ENCODE data around the gene THTPA.

Gene THTPA

DNA sequence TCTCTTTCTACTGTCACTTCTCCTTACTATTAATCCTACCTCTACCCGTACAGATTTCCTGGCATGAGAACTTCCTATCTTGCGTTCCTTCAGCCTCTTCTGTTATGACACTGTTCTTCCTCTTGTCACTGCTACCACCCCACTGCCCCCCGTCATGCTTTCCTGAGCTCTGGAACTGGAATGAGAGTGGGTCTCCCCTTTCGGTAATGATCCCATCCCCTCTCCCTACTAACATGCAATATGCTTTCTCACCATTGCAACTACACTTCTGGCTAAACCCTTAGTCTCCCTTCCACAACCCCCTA is 16.4 kb downstream of the THTPA start:
- Histone ChIP-seq H3K4me1 (ENCODE audit: insufficient read depth, low read length) (peaks cover 18% of the 10 kb centered on the region), H3K27me3 (ENCODE audit: insufficient read depth, low read length, poor library complexity) (peaks cover 9% of the 10 kb centered on the region), H3K4me3 (ENCODE audit: low read depth in 1 of 2, low read length in 2 of 2) (no peak overlapping the region), H3K9me3 (ENCODE audit: insufficient read depth, low read length, severe bottlenecking) (no peaks in the 10 kb centered on the region), H3K27ac (ENCODE audit: low read length) (no peak overlapping the region), H3K79me2 (ENCODE audit: insufficient read depth, low read length) (no peaks in the 10 kb centered on the region; the same call in 1 of the 2 replicates), H3K9ac (ENCODE audit: low read depth, low read length) (no peak overlapping the region), H3K36me3 (ENCODE audit: insufficient read depth, low read length) (no peaks in the 10 kb centered on the region), H2AFZ (ENCODE audit: low read depth, low read length) (no peak overlapping the region), H4K20me1 (ENCODE audit: insufficient read depth, low read length) (no peaks in the 10 kb centered on the region), H3K4me2 (ENCODE audit: insufficient read depth, low read length) (no peak overlapping the region)
- TF ChIP-seq EZH2 (IDR thresholded peaks at IDR 0.05; ENCODE audit: borderline replicate concordance, low read depth, low read length, severe bottlenecking), result no peak
- TF ChIP-seq, protein P1, sequence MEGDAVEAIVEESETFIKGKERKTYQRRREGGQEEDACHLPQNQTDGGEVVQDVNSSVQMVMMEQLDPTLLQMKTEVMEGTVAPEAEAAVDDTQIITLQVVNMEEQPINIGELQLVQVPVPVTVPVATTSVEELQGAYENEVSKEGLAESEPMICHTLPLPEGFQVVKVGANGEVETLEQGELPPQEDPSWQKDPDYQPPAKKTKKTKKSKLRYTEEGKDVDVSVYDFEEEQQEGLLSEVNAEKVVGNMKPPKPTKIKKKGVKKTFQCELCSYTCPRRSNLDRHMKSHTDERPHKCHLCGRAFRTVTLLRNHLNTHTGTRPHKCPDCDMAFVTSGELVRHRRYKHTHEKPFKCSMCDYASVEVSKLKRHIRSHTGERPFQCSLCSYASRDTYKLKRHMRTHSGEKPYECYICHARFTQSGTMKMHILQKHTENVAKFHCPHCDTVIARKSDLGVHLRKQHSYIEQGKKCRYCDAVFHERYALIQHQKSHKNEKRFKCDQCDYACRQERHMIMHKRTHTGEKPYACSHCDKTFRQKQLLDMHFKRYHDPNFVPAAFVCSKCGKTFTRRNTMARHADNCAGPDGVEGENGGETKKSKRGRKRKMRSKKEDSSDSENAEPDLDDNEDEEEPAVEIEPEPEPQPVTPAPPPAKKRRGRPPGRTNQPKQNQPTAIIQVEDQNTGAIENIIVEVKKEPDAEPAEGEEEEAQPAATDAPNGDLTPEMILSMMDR (IDR thresholded peaks at IDR 0.05; ENCODE audit: borderline replicate concordance, extremely low read depth, low read length, poor library complexity, severe bottlenecking), result no peak
- ATAC-seq (ENCODE audit: insufficient read depth, low read depth) (no peak), DNase-seq (no peak)

DNA sequence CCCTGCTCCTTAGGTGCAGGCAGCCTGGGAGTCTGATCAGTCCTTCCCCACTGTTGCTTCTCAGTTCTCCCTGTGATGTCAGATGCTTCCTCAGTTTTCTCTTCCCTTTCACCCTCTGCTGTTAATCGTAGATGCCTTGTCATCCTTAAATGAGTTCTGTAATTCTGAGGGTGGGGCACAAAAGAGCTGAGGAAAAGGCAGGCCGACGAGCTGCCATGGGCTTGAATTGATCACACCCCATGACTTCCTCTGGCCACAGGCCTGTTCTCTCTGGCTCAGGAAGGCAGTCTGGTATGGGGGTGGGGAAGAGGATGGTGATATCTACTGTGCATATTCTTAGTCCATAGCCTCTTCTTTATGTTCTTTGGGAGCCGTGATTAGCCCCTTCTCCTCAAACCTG is 16.8 kb downstream of the THTPA start:
- H3K4me2 ChIP-seq (ENCODE audit: insufficient read depth, low read length), result no peak overlapping the region

DNA sequence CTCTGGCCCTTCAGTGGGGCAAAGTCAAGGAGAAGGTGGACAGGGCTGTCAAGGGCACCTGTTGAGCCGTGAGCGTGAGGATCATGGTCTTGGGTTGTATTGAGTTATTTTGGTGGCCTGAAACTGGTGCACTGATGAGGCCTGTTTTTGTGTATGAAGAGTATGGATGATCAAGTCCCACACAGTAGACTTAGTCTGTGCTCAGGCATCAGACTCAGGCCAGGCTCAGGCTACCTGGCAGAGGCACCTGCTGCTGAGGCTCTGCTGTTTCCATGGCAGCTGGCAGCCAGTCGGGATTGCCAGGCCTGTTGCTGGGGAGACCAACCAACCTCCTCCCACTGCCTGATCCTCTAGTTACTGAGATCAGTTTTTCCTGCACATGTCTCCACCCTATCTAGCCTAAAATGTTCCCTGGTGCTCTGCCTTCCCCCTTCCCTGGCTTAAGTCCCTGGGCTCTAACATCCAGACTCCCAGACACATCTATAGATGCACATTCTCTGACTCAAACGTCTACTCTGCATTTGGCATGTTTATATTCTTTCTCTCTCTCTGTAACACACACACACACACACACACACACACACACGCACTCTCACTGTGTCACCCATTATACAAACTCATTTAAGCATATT is 17.4 kb downstream of the THTPA start:
- H3K79me2 ChIP-seq (ENCODE audit: insufficient read depth, low read length), result no peaks in the 10 kb centered on the region
- peaks cover 9% of the 10 kb centered on the region for H3K27me3 ChIP-seq (ENCODE audit: insufficient read depth, low read length, poor library complexity)
- H3K9me3 ChIP-seq (ENCODE audit: insufficient read depth, low read length, severe bottlenecking), result no peaks in the 10 kb centered on the region
- H3K4me3 ChIP-seq (ENCODE audit: low read depth in 1 of 2, low read length in 2 of 2), result no peak overlapping the region
- H3K4me1 ChIP-seq (ENCODE audit: insufficient read depth, low read length), result peaks cover 7% of the 10 kb centered on the region
- H2AFZ ChIP-seq (ENCODE audit: low read depth, low read length), result no peak overlapping the region
- no peak overlapping the region for H3K27ac ChIP-seq (ENCODE audit: low read length)
- no peak for DNase-seq
- H3K36me3 ChIP-seq (ENCODE audit: insufficient read depth, low read length), result no peaks in the 10 kb centered on the region
- TF ChIP-seq EZH2 (IDR thresholded peaks at IDR 0.05; ENCODE audit: borderline replicate concordance, low read depth, low read length, severe bottlenecking), result no peak
- TF ChIP-seq, protein P1 (IDR thresholded peaks at IDR 0.05; ENCODE audit: borderline replicate concordance, extremely low read depth, low read length, poor library complexity, severe bottlenecking), result no peak
- no peak for ATAC-seq (ENCODE audit: insufficient read depth, low read depth)
- no peaks in the 10 kb centered on the region for H4K20me1 ChIP-seq (ENCODE audit: insufficient read depth, low read length)
- no peak overlapping the region for H3K9ac ChIP-seq (ENCODE audit: low read depth, low read length)
- no peak overlapping the region for H3K4me2 ChIP-seq (ENCODE audit: insufficient read depth, low read length)

More for the DNA sequence above, 16.8 kb downstream of the THTPA start:
- ATAC-seq (ENCODE audit: insufficient read depth, low read depth) (no peak), DNase-seq (no peak)
- H3K4me3 ChIP-seq (ENCODE audit: low read depth in 1 of 2, low read length in 2 of 2), result no peak overlapping the region
- peaks cover 14% of the 10 kb centered on the region for H3K4me1 ChIP-seq (ENCODE audit: insufficient read depth, low read length)
- H3K9me3 ChIP-seq (ENCODE audit: insufficient read depth, low read length, severe bottlenecking), result no peaks in the 10 kb centered on the region
- H3K79me2 ChIP-seq (ENCODE audit: insufficient read depth, low read length), result no peaks in the 10 kb centered on the region
- H3K27me3 ChIP-seq (ENCODE audit: insufficient read depth, low read length, poor library complexity), result peaks cover 9% of the 10 kb centered on the region
- H4K20me1 ChIP-seq (ENCODE audit: insufficient read depth, low read length), result no peaks in the 10 kb centered on the region
- no peak overlapping the region for H2AFZ ChIP-seq (ENCODE audit: low read depth, low read length)
- TF ChIP-seq, protein P1 (IDR thresholded peaks at IDR 0.05; ENCODE audit: borderline replicate concordance, extremely low read depth, low read length, poor library complexity, severe bottlenecking), result no peak
- no peak for TF ChIP-seq EZH2 (IDR thresholded peaks at IDR 0.05; ENCODE audit: borderline replicate concordance, low read depth, low read length, severe bottlenecking)
- H3K36me3 ChIP-seq (ENCODE audit: insufficient read depth, low read length), result no peaks in the 10 kb centered on the region
- H3K27ac ChIP-seq (ENCODE audit: low read length), result no peak overlapping the region
- no peak overlapping the region for H3K9ac ChIP-seq (ENCODE audit: low read depth, low read length)

All from DND-41 (cell line).